ENCODE results near the gene RPL10A. TPM values are rescaled to one million over a fixed set of nuclear protein-coding genes. Genes with fewer than 3 reads are reported as not detected.

The RPL10A gene
- total and polyA plus RNA-seq, 2 of the 13 experiments (the other 11 are each of a cell fraction or from before 2014, with no cell fraction given): 1,854 to 2,726 TPM

DNA sequence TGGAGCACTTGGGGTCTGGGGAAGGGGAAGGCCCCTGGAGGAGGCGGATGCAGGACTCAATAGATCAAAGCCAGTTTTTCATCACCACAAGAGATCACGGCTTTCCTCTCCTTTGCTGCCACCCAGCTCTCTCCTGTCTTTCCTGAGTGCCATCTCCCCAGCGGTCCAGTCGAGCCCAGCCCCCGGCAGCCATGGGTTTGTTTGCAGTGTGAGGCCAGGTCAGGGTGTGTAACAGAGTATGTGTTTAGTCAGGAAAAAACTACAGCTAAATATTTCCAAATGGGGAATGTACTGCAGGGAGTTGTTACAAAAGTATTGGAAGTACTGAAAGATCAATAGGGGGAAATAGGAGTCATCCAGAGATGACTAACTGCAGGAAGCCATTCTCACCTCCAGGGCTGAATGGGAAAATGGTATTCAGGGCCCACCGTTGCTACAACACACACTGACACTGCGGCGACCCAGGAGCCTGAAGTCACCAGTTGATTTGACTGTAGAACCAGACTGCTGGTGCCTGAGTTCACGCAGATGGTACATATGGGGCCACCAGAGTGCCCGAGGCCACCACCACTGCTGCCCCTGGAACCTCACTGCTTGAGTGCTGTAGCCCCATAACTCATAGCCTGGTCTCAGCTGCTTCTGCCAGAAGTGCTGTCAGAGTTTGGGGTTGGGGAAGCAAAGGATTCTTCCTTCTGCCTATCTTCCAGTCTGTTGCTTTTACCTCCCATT lies 39.6 kb upstream of the RPL10A start (continued):
- TF ChIP-seq, protein P1, sequence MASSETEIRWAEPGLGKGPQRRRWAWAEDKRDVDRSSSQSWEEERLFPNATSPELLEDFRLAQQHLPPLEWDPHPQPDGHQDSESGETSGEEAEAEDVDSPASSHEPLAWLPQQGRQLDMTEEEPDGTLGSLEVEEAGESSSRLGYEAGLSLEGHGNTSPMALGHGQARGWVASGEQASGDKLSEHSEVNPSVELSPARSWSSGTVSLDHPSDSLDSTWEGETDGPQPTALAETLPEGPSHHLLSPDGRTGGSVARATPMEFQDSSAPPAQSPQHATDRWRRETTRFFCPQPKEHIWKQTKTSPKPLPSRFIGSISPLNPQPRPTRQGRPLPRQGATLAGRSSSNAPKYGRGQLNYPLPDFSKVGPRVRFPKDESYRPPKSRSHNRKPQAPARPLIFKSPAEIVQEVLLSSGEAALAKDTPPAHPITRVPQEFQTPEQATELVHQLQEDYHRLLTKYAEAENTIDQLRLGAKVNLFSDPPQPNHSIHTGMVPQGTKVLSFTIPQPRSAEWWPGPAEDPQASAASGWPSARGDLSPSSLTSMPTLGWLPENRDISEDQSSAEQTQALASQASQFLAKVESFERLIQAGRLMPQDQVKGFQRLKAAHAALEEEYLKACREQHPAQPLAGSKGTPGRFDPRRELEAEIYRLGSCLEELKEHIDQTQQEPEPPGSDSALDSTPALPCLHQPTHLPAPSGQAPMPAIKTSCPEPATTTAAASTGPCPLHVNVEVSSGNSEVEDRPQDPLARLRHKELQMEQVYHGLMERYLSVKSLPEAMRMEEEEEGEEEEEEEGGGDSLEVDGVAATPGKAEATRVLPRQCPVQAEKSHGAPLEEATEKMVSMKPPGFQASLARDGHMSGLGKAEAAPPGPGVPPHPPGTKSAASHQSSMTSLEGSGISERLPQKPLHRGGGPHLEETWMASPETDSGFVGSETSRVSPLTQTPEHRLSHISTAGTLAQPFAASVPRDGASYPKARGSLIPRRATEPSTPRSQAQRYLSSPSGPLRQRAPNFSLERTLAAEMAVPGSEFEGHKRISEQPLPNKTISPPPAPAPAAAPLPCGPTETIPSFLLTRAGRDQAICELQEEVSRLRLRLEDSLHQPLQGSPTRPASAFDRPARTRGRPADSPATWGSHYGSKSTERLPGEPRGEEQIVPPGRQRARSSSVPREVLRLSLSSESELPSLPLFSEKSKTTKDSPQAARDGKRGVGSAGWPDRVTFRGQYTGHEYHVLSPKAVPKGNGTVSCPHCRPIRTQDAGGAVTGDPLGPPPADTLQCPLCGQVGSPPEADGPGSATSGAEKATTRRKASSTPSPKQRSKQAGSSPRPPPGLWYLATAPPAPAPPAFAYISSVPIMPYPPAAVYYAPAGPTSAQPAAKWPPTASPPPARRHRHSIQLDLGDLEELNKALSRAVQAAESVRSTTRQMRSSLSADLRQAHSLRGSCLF (CRISPR knock-in tag; IDR thresholded peaks at IDR 0.05; ENCODE audit: borderline replicate concordance): no peak
- peak; percentile 44; the same call in 1 of the 2 replicates for TF ChIP-seq GLI4 (CRISPR knock-in tag; IDR thresholded peaks at IDR 0.05; ENCODE audit: borderline replicate concordance)
- TF ChIP-seq, protein P2, sequence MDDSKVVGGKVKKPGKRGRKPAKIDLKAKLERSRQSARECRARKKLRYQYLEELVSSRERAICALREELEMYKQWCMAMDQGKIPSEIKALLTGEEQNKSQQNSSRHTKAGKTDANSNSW (CRISPR knock-in tag; IDR thresholded peaks at IDR 0.05; ENCODE audit: borderline replicate concordance): no peak
- peak; percentile 68; the same call in 1 of the 2 replicates for TF ChIP-seq CEBPB (IDR thresholded peaks at IDR 0.05; ENCODE audit: borderline replicate concordance, low read depth, low read length)
- TF ChIP-seq, protein P3, sequence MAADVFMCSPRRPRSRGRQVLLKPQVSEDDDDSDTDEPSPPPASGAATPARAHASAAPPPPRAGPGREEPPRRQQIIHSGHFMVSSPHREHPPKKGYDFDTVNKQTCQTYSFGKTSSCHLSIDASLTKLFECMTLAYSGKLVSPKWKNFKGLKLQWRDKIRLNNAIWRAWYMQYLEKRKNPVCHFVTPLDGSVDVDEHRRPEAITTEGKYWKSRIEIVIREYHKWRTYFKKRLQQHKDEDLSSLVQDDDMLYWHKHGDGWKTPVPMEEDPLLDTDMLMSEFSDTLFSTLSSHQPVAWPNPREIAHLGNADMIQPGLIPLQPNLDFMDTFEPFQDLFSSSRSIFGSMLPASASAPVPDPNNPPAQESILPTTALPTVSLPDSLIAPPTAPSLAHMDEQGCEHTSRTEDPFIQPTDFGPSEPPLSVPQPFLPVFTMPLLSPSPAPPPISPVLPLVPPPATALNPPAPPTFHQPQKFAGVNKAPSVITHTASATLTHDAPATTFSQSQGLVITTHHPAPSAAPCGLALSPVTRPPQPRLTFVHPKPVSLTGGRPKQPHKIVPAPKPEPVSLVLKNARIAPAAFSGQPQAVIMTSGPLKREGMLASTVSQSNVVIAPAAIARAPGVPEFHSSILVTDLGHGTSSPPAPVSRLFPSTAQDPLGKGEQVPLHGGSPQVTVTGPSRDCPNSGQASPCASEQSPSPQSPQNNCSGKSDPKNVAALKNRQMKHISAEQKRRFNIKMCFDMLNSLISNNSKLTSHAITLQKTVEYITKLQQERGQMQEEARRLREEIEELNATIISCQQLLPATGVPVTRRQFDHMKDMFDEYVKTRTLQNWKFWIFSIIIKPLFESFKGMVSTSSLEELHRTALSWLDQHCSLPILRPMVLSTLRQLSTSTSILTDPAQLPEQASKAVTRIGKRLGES (CRISPR knock-in tag; IDR thresholded peaks at IDR 0.05; ENCODE audit: borderline replicate concordance): no peak
- TF ChIP-seq PHF8 (CRISPR knock-in tag; IDR thresholded peaks at IDR 0.05): peak; percentile 38; the same call in 1 of the 2 replicates
- TF ChIP-seq ZNF3 (CRISPR knock-in tag; IDR thresholded peaks at IDR 0.05): no peak
- TF ChIP-seq TAF15 (IDR thresholded peaks at IDR 0.05; ENCODE audit: low read depth, low read length, poor library complexity, severe bottlenecking): no peak
- TF ChIP-seq KLF15 (CRISPR knock-in tag; IDR thresholded peaks at IDR 0.05; ENCODE audit: borderline replicate concordance): no peak
- TF ChIP-seq, protein P4, sequence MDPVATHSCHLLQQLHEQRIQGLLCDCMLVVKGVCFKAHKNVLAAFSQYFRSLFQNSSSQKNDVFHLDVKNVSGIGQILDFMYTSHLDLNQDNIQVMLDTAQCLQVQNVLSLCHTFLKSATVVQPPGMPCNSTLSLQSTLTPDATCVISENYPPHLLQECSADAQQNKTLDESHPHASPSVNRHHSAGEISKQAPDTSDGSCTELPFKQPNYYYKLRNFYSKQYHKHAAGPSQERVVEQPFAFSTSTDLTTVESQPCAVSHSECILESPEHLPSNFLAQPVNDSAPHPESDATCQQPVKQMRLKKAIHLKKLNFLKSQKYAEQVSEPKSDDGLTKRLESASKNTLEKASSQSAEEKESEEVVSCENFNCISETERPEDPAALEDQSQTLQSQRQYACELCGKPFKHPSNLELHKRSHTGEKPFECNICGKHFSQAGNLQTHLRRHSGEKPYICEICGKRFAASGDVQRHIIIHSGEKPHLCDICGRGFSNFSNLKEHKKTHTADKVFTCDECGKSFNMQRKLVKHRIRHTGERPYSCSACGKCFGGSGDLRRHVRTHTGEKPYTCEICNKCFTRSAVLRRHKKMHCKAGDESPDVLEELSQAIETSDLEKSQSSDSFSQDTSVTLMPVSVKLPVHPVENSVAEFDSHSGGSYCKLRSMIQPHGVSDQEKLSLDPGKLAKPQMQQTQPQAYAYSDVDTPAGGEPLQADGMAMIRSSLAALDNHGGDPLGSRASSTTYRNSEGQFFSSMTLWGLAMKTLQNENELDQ (CRISPR knock-in tag; IDR thresholded peaks at IDR 0.05; ENCODE audit: borderline replicate concordance): no peak
- peak; percentile 66 for TF ChIP-seq MED1 (CRISPR knock-in tag; IDR thresholded peaks at IDR 0.05)
- no peak for TF ChIP-seq ZNF180 (CRISPR knock-in tag; IDR thresholded peaks at IDR 0.05; ENCODE audit: borderline replicate concordance, low read depth)
- no peak for TF ChIP-seq PTBP1 (IDR thresholded peaks at IDR 0.05; ENCODE audit: low read depth, low read length, poor library complexity, severe bottlenecking)
- no peak for TF ChIP-seq BHLHE40 (IDR thresholded peaks at IDR 0.05; ENCODE audit: low read length)
- no peak for TF ChIP-seq KDM5A (IDR thresholded peaks at IDR 0.05; ENCODE audit: borderline replicate concordance, low read length)
- TF ChIP-seq NFE2L2 (IDR thresholded peaks at IDR 0.05; ENCODE audit: low read length): no peak
- 0 out of 2 replicates have a peak, but pooled peaks have one; percentile 9 for TF ChIP-seq MXD3 (CRISPR knock-in tag; IDR thresholded peaks at IDR 0.05)
- no peak for TF ChIP-seq HMGA1 (CRISPR knock-in tag; conservative IDR thresholded peaks at IDR 0.05)
